Islet precursor cell (in vitro differentiated cells): ENCODE data around the gene C10orf105.

ENCODE experiments used
- DNase-seq: peaks from one replicate; pipeline ENCODE4 v3.0.0-alpha.2; 2018

Gene C10orf105

DNA sequence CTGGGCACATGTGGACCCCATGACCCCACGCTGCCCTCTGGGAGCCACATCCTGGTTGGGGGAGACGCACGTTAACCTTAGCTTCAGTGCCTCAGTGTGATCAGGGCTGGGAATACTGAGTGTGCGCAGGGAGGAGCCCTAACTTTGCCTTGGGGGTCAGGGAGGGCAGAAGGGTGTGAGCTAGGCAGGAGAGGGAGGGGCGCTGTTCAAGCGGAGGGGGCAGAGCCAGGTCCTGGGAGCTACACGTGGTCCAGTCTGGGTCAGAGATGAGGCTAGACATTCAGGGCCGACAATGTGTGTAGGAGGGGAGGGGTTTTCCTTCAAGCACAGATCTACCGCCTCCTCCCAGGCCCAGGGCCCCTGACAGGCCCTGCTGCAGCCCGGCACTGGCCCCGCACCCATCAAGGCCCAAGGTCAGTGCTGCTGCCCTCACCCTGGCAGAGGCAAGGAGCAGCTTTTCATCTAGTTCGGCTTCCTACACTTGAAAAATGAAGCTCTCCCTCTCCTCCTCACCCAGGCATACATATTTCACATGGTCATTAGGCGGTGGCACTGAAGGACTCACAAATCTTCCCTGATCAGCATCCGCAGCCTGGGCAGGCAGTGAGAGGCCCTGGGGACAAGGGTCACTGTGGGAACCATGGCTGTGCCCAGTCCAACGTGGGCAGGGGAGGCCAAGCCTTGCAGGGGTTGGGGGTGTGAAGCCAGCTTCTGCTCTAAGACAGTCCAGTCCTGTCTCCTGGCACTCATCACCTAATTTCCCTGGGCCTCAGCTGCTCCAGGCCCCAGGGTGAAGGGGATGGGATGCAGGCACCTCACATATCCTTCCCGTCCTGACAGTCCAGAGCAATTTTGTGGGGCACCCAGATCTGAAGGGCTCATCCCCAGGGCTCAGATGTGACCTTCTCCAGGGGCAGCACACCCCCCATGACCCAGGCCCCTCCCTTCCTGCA, 47.3 kb downstream of the C10orf105 start:
- DNase-seq, result no peak

GRCh38 chr10:71667387-71667752, 52.2 kb downstream of the C10orf105 start:
- DNase-seq, result no peak

DNA sequence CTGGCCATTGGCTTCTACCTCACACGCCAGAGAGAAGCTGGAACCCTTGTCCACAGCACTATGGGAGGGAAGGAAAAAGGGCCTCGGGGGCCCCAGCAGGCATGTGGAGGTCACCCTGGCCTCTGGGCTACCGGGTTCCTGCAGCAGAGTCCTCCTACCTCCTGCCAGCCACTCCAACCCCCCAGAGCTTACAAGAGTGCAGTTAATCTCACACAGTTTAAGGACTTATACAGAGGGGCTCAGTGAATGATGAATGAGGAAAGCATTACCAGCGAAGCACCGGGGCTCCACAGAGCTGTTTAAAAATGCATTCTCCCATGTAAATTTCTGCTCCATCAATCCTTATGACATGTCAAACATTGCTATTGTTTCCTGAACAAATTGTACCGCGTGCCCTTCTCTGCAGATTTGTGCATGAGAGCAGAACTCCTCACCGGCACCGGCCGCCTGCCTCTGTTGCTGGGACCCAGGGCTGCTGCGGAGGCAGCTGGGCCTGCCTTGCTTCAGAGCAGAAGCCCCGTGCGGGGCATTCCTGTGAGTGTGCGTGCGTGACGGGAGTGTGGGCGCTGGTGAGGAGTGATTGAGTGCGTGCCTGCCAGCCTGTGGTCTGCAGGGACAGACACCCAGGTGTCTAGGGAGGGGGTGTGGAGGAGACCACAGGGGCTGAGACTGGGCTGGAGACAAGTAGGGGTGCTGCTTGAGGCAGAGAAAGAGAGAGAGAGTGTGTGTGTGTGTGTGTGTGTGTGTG, 52.8 kb downstream of the C10orf105 start:
- DNase-seq, result no peak

GRCh38 chr10:71665456-71665855, 54.1 kb downstream of the C10orf105 start:
- no peak for DNase-seq

- no peak for DNase-seq
These were observed 55.0 kb downstream of the C10orf105 start for GRCh38 chr10:71664585-71664984.

GRCh38 chr10:71663311-71663710, 56.3 kb downstream of the C10orf105 start:
- DNase-seq, result peak; percentile 72

GRCh38 chr10:71661779-71662336, 57.7 kb downstream of the C10orf105 start:
- DNase-seq, result no peak
